Keratinocyte (primary cell): Measurements from ENCODE around the gene ELMO3. TPM values are rescaled to one million over a fixed set of nuclear protein-coding genes. Genes with fewer than 3 reads are reported as not detected.
A peak's percentile ranks its signal among the peaks of the same experiment; 100 is the strongest.

Experiments used
- DNase-seq: peaks from one replicate; pipeline ENCODE4 v3.0.0-alpha.2; 2011; ENCODE audit warnings: low read depth, missing footprints, low spot score
- FAIRE-seq: peaks from 2 replicates; lab custom pipeline; 2011; peaks lifted over from hg19 to GRCh38; lab: Jason Lieb, UNC
- H2AFZ ChIP-seq: 2 replicates; pipeline ENCODE4 v1.6.0; 2012; ENCODE audit warnings: low read length, control low read depth, inconsistent platforms; ENCODE audit not compliant: control insufficient read depth
- H3K27ac ChIP-seq: 2 replicates; pipeline ENCODE4 v1.5.1; 2011; ENCODE audit warnings: low read length; ENCODE audit not compliant: control insufficient read depth, insufficient read depth
- H3K27me3 ChIP-seq: 3 replicates; pipeline ENCODE4 v1.6.0; 2011; ENCODE audit warnings: low read length; ENCODE audit not compliant: control insufficient read depth, insufficient read depth; ENCODE audit errors: extremely low read depth
- H3K36me3 ChIP-seq, 2 experiments: 2 replicates in 1 of 2; 3 replicates in 1 of 2; pipeline ENCODE4 v1.5.1; 2011; ENCODE audit warnings: low read length in 2 of 2, mild to moderate bottlenecking in 1 of 2; ENCODE audit not compliant: control insufficient read depth in 2 of 2, insufficient read depth in 2 of 2; ENCODE audit errors: extremely low read depth in 1 of 2
- H3K4me1 ChIP-seq: 3 replicates; pipeline ENCODE4 v1.5.1; 2011; ENCODE audit warnings: low read length; ENCODE audit not compliant: control insufficient read depth, insufficient read depth; ENCODE audit errors: extremely low read depth
- H3K4me2 ChIP-seq: 3 replicates; pipeline ENCODE4 v1.6.0; 2011; ENCODE audit warnings: low read depth, low read length; ENCODE audit not compliant: control insufficient read depth, insufficient read depth; ENCODE audit errors: extremely low read depth
- H3K4me3 ChIP-seq, 3 experiments: fragments of 200-600 bp in 1 of 3; sonication (generic) in 1 of 3; 2 replicates in 2 of 3; 3 replicates in 1 of 3; pipeline ENCODE4 v1.5.1; 2011 to 2016; ENCODE audit warnings: low read length in 3 of 3, mild to moderate bottlenecking in 3 of 3, control low read depth in 2 of 3, inconsistent platforms in 1 of 3, low read depth in 1 of 3, mixed read lengths in 1 of 3, mixed run types in 1 of 3, moderate library complexity in 1 of 3; ENCODE audit not compliant: control insufficient read depth in 2 of 3, insufficient read depth in 2 of 3; ENCODE audit errors: extremely low read depth in 1 of 3
- H3K79me2 ChIP-seq: 2 replicates; pipeline ENCODE4 v1.6.0; 2012; ENCODE audit warnings: low read length; ENCODE audit not compliant: control insufficient read depth, insufficient read depth
- H3K9ac ChIP-seq: 3 replicates; pipeline ENCODE4 v1.6.0; 2011; ENCODE audit warnings: low read length; ENCODE audit not compliant: control insufficient read depth, insufficient read depth; ENCODE audit errors: extremely low read depth
- H3K9me1 ChIP-seq: 3 replicates; pipeline ENCODE4 v1.6.0; 2011; ENCODE audit warnings: low read length; ENCODE audit not compliant: control insufficient read depth, insufficient read depth; ENCODE audit errors: extremely low read depth
- H3K9me3 ChIP-seq: 2 replicates; pipeline ENCODE4 v1.5.1; 2012; ENCODE audit warnings: low read depth, low read length; ENCODE audit not compliant: control insufficient read depth
- H4K20me1 ChIP-seq: 3 replicates; pipeline ENCODE4 v1.6.0; 2011; ENCODE audit warnings: low read length; ENCODE audit not compliant: control insufficient read depth, insufficient read depth; ENCODE audit errors: extremely low read depth
- EZH2 ChIP-seq: IDR thresholded peaks from one replicate; pipeline ENCODE4 v1.6.1; 2012; ENCODE audit warnings: inconsistent platforms, mild to moderate bottlenecking, low read length, moderate library complexity
- dilution Hi-C: fragments of 300-500 bp; cut with MboI; formaldehyde crosslinking; loops from one replicate; pipeline ENCODE4 v1.7.0; 2020; ENCODE audit warnings: low sequenced_read_pairs; ENCODE audit not compliant: extremely low pct_ligation_motif_present
- polyA plus RNA-seq, 5 experiments: library from polyadenylated mRNA; depleted of rRNA in 3 of 5; stranded (reverse) in 3 of 5; stranded (forward) in 1 of 5; unstranded in 1 of 5; fragments of >200 nt; gene quantifications; 1 replicate in 1 of 5; 2 replicates in 3 of 5; 3 replicates in 1 of 5; pipeline versions ENCODE4 v1.2.1 to v1.2.3, GENCODE V29; 2011 to 2012; ENCODE audit warnings: missing spikeins in 2 of 5, low read depth in 1 of 5, low replicate concordance in 1 of 5
- TF ChIP-seq, protein P1 (sequence below), 3 experiments: IDR thresholded peaks in 1 of 3; conservative IDR thresholded peaks in 1 of 3; optimal IDR thresholded peaks in 1 of 3; 2 replicates in 2 of 3; 3 replicates in 1 of 3; pipeline versions ENCODE3 to v1.5.1; 2011; ENCODE audit warnings: low read length in 3 of 3, mild to moderate bottlenecking in 3 of 3, moderate library complexity in 2 of 3, control low read depth in 1 of 3, inconsistent platforms in 1 of 3; ENCODE audit not compliant: insufficient read depth in 2 of 3; ENCODE audit errors: extremely low read depth in 1 of 3

Gene ELMO3
- polyA plus RNA-seq, 1 donor (not counting 4 experiments of a cell fraction or from before 2014, with no cell fraction given): 21.0 TPM

DNA sequence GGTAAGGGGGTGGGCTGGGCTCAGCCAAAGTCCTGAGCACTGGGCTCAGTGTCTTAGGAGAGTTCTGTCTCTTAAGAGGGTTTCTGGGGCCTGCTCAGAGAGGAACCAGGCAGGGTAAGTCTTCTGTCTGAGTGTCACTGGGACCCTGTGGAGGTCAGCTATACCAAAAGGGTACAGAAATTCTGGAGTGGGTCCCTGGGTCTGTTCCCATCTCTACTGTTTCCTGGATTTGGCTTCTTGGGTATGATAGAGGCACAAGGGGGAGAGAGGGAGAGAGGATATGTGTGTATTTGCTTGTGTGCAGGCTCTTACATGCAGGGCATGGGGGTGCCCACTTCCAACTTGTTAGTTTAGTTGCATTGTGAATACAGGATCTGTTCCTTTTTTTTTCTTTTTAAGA is 5.4 kb upstream of the ELMO3 start:
- no peaks in the 10 kb centered on the region for H3K9me3 ChIP-seq
- peaks cover 4% of the 10 kb centered on the region for H4K20me1 ChIP-seq
- DNase-seq (no peak), FAIRE-seq (no peak)
- H3K79me2 ChIP-seq: peaks cover 44% of the 10 kb centered on the region
- peak overlapping the region; percentile 82 for H3K4me2 ChIP-seq
- H3K36me3 ChIP-seq: peaks cover 27 to 48% of the 10 kb centered on the region in 2 experiments
- H2AFZ ChIP-seq: no peak overlapping the region
- no peak overlapping the region for H3K27ac ChIP-seq
- dilution Hi-C loops: no loop called here
- H3K27me3 ChIP-seq: no peaks in the 10 kb centered on the region
- peak overlapping the region; percentile 81 to 95 (median 85) for H3K4me3 ChIP-seq
- peak overlapping the region; percentile 89 for H3K9ac ChIP-seq
- H3K9me1 ChIP-seq: peaks cover 2% of the 10 kb centered on the region
- TF ChIP-seq, protein P1, sequence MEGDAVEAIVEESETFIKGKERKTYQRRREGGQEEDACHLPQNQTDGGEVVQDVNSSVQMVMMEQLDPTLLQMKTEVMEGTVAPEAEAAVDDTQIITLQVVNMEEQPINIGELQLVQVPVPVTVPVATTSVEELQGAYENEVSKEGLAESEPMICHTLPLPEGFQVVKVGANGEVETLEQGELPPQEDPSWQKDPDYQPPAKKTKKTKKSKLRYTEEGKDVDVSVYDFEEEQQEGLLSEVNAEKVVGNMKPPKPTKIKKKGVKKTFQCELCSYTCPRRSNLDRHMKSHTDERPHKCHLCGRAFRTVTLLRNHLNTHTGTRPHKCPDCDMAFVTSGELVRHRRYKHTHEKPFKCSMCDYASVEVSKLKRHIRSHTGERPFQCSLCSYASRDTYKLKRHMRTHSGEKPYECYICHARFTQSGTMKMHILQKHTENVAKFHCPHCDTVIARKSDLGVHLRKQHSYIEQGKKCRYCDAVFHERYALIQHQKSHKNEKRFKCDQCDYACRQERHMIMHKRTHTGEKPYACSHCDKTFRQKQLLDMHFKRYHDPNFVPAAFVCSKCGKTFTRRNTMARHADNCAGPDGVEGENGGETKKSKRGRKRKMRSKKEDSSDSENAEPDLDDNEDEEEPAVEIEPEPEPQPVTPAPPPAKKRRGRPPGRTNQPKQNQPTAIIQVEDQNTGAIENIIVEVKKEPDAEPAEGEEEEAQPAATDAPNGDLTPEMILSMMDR (optimal IDR thresholded peaks at IDR 0.05 in 1 of 3, IDR thresholded peaks at IDR 0.05 in 1 of 3, conservative IDR thresholded peaks at IDR 0.05 in 1 of 3; ENCODE audit: extremely low read depth in 1 of 3, insufficient read depth in 2 of 3, low read length in 3 of 3): no peak
- TF ChIP-seq EZH2: no peak
- peaks cover 24% of the 10 kb centered on the region for H3K4me1 ChIP-seq

DNA sequence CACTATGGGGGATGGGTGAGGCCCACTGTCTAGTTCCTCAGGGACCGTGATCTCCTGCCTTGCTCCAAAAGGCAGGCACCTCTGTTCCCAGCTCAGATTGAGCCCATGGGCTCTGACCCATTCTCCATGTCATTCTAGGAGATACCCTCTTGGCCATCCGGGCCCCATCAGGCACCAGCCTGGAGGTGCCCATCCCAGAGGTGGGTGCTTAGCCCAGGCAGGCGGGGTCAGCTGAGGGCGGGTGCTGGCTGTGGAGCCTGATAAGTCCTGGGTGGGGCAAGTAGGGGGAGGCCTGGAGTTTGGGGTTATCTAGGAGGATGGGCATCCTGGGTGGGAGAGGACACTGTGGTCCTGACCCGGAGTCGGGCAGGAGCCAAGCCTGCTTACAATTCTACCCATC is 4.7 kb upstream of the ELMO3 start:
- TF ChIP-seq, protein P1 (optimal IDR thresholded peaks at IDR 0.05 in 1 of 3, IDR thresholded peaks at IDR 0.05 in 1 of 3, conservative IDR thresholded peaks at IDR 0.05 in 1 of 3; ENCODE audit: extremely low read depth in 1 of 3, insufficient read depth in 2 of 3, low read length in 3 of 3): no peak
- no peak for TF ChIP-seq EZH2
- no peak for FAIRE-seq
- no peaks in the 10 kb centered on the region for H3K9me3 ChIP-seq
- H3K4me3 ChIP-seq: no peak overlapping the region
- H3K79me2 ChIP-seq: peaks cover 44% of the 10 kb centered on the region
- DNase-seq: no peak
- peaks cover 30% of the 10 kb centered on the region for H3K4me1 ChIP-seq
- H3K36me3 ChIP-seq: peaks cover 27 to 48% of the 10 kb centered on the region in 2 experiments
- peaks cover 4% of the 10 kb centered on the region for H4K20me1 ChIP-seq
- H3K4me2 ChIP-seq: no peak overlapping the region
- dilution Hi-C loops: no loop called here
- no peak overlapping the region for H3K9ac ChIP-seq
- H3K9me1 ChIP-seq: peaks cover 2% of the 10 kb centered on the region
- H2AFZ ChIP-seq: no peak overlapping the region
- H3K27me3 ChIP-seq: no peaks in the 10 kb centered on the region
- no peak overlapping the region for H3K27ac ChIP-seq
